HepG2 (cell line): Measurements from ENCODE around the gene CELF4. TPM values are rescaled to one million over a fixed set of nuclear protein-coding genes. Genes with fewer than 3 reads are reported as not detected.
A peak's percentile ranks its signal among the peaks of the same experiment; 100 is the strongest.

ENCODE experiments used
- ARID2 ChIP-seq: sonication (generic); formaldehyde crosslinking; IDR thresholded peaks from 2 replicates; pipeline ENCODE4 v1.8.1; 2022; ENCODE audit warnings: mild to moderate bottlenecking, missing genetic modification reagents, borderline replicate concordance
- KDM5A ChIP-seq: fragments of 200-600 bp; sonication (generic); IDR thresholded peaks from 2 replicates; pipeline ENCODE4 v1.7.0; 2018; ENCODE audit warnings: antibody characterized with exemption, mild to moderate bottlenecking, low read length, borderline replicate concordance
- KLF11 ChIP-seq: IDR thresholded peaks from 2 replicates; pipeline ENCODE4 v1.6.1; 2016; ENCODE audit warnings: missing compliant biosample characterization
- KLF12 ChIP-seq: sonication (generic); formaldehyde crosslinking; IDR thresholded peaks from 2 replicates; pipeline ENCODE4 v1.4.0; 2020; ENCODE audit warnings: missing genetic modification reagents, borderline replicate concordance
- MTERF4 ChIP-seq: sonication (generic); formaldehyde crosslinking; IDR thresholded peaks from 2 replicates; pipeline ENCODE4 v1.8.0; 2023; ENCODE audit warnings: mild to moderate bottlenecking, missing genetic modification reagents
- PRMT3 ChIP-seq: sonication (generic); formaldehyde crosslinking; IDR thresholded peaks from 2 replicates; pipeline ENCODE4 v1.8.1; 2022; ENCODE audit warnings: low read depth, mild to moderate bottlenecking, moderate library complexity, missing genetic modification reagents, borderline replicate concordance
- PTBP1 ChIP-seq: fragments of 200-400 bp; formaldehyde crosslinking; IDR thresholded peaks from 2 replicates; pipeline ENCODE4 v1.6.1; 2018; ENCODE audit warnings: low read length, low read depth; ENCODE audit not compliant: poor library complexity, severe bottlenecking
- RAD21 ChIP-seq: fragments of 450-650 bp; formaldehyde crosslinking; IDR thresholded peaks from 2 replicates; pipeline ENCODE4 v1.5.0; 2020; ENCODE audit warnings: mild to moderate bottlenecking
- RNF2 ChIP-seq: fragments of 450-650 bp; conservative IDR thresholded peaks from 2 replicates; pipeline ENCODE4 v1.6.1; 2016; ENCODE audit warnings: low read depth
- SRSF1 ChIP-seq: fragments of 200-400 bp; formaldehyde crosslinking; optimal IDR thresholded peaks from 2 replicates; pipeline ENCODE3; 2017; ENCODE audit warnings: mild to moderate bottlenecking, low read depth, low read length, moderate library complexity
- TARDBP ChIP-seq: sonication (generic); formaldehyde crosslinking; IDR thresholded peaks from 2 replicates; pipeline ENCODE4 v1.8.0; 2022; ENCODE audit warnings: mild to moderate bottlenecking, missing genetic modification reagents
- TEAD3 ChIP-seq: optimal IDR thresholded peaks from 2 replicates; pipeline ENCODE3; 2016; ENCODE audit warnings: borderline replicate concordance
- TOE1 ChIP-seq: sonication (generic); formaldehyde crosslinking; IDR thresholded peaks from 2 replicates; pipeline ENCODE4 v1.4.0; 2020; ENCODE audit warnings: mild to moderate bottlenecking, missing genetic modification reagents
- TP53 ChIP-seq: sonication (generic); formaldehyde crosslinking; conservative IDR thresholded peaks from 2 replicates; pipeline ENCODE4 v1.4.0; 2020; ENCODE audit warnings: missing genetic modification reagents
- ZBTB25 ChIP-seq: IDR thresholded peaks from 2 replicates; pipeline ENCODE4 v1.6.1; 2018; ENCODE audit warnings: missing genetic modification reagents
- ZNF354B ChIP-seq: sonication (generic); formaldehyde crosslinking; IDR thresholded peaks from 2 replicates; pipeline ENCODE4 v1.8.0; 2022; ENCODE audit warnings: mild to moderate bottlenecking, missing genetic modification reagents
- ZNF660 ChIP-seq: sonication (generic); formaldehyde crosslinking; IDR thresholded peaks from 2 replicates; pipeline ENCODE4 v1.5.1; 2020; ENCODE audit warnings: mild to moderate bottlenecking, low read depth, missing genetic modification reagents, borderline replicate concordance
- ZNF672 ChIP-seq: sonication (generic); formaldehyde crosslinking; IDR thresholded peaks from 2 replicates; pipeline ENCODE4 v1.8.1; 2022; ENCODE audit warnings: missing genetic modification reagents
- ZNF816 ChIP-seq: sonication (generic); formaldehyde crosslinking; IDR thresholded peaks from 2 replicates; pipeline ENCODE4 v1.8.0; 2022; ENCODE audit warnings: missing genetic modification reagents, mild to moderate bottlenecking, borderline replicate concordance
- polyA plus RNA-seq, 8 experiments: library from polyadenylated mRNA; depleted of rRNA in 3 of 8; stranded (reverse) in 7 of 8; unstranded in 1 of 8; fragments of >200 nt; fragmentation: Illumina TruSeq in 4 of 8; extraction: Trizol in 4 of 8; gene quantifications; 2 replicates each; pipeline versions ENCODE4 v1.2.1 to v1.2.3, GENCODE V29; 2011 to 2016; ENCODE audit warnings: low read depth in 4 of 8, missing spikeins in 1 of 8, mixed read lengths in 1 of 8; ENCODE audit not compliant: insufficient read depth in 1 of 8
- total RNA-seq, 5 experiments: library from RNA; depleted of rRNA; stranded (reverse); fragments of >200 nt; fragmentation: Illumina TruSeq; extraction: Trizol; gene quantifications; 2 replicates each; pipeline ENCODE4 v1.2.3, GENCODE V29; 2016; ENCODE audit warnings: low read depth in 1 of 5
- TF ChIP-seq, protein P1 (sequence below): sonication (generic); formaldehyde crosslinking; IDR thresholded peaks from 2 replicates; pipeline ENCODE4 v1.4.0; 2020; ENCODE audit warnings: mild to moderate bottlenecking, missing genetic modification reagents
- TF ChIP-seq, protein P2 (sequence below): sonication (generic); formaldehyde crosslinking; IDR thresholded peaks from 2 replicates; pipeline ENCODE4 v1.4.0; 2020; ENCODE audit warnings: mild to moderate bottlenecking, missing genetic modification reagents

Gene CELF4
- total and polyA plus RNA-seq, 2 of the 13 experiments (the other 11 are each of a cell fraction or from before 2014, with no cell fraction given): not detected

DNA sequence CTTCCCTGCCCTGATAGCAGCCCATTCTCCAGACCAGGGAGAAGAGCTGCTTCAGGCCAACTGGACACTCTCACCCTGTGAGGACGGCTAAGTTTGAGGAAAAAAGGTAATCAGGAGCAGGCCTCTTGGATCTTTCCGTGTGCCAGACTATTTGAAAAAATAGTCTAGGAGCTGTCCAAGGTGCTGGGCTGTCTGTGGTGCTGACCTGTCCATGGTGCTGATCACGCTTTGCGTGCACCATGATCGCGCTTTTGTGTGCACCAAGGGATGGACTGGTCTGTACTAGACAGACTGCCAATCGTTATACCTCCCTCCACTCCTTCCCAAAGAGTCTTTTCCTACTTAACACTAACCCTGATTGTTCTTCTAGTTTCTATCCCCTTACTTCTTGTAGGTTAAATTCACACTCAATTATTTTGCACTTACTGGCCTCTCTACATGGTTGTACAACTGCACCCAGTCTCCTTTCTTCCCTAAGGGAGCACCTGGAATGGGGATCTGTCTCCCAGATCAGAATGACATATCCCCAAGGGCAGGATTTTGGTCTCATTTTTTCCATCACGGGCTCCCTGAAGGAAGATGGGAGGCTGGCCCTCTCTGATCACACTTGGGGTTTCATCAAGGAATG is 295.4 kb downstream of the CELF4 start (continued):
- TF ChIP-seq RAD21 (CRISPR knock-in tag) (peak; percentile 34; the same call in 1 of the 2 replicates), TEAD3 (CRISPR knock-in tag) (peak; percentile 94), ARID2 (peak; percentile 98), TARDBP (CRISPR knock-in tag) (peak; percentile 88), ZNF660 (CRISPR knock-in tag) (peak; percentile 99), ZBTB25 (CRISPR knock-in tag) (peak; percentile 100), ZNF354B (peak; percentile 99), PRMT3 (CRISPR knock-in tag) (peak; percentile 100), MTERF4 (peak; percentile 100), RNF2 (no peak), KDM5A (no peak), TOE1 (CRISPR knock-in tag) (peak; percentile 100), TP53 (CRISPR knock-in tag) (peak; percentile 98), KLF11 (peak; percentile 100), ZNF672 (peak; percentile 96), KLF12 (CRISPR knock-in tag) (peak; percentile 100), PTBP1 (no peak), SRSF1 (no peak), ZNF816 (CRISPR knock-in tag) (peak; percentile 100)
- TF ChIP-seq, protein P1, sequence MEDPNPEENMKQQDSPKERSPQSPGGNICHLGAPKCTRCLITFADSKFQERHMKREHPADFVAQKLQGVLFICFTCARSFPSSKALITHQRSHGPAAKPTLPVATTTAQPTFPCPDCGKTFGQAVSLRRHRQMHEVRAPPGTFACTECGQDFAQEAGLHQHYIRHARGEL (CRISPR knock-in tag): 0 out of 2 replicates have a peak, but pooled peaks have one; percentile 82
- TF ChIP-seq, protein P2, sequence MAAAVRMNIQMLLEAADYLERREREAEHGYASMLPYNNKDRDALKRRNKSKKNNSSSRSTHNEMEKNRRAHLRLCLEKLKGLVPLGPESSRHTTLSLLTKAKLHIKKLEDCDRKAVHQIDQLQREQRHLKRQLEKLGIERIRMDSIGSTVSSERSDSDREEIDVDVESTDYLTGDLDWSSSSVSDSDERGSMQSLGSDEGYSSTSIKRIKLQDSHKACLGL (CRISPR knock-in tag): peak; percentile 100
